A673 (cell line): ENCODE data around the gene LY6G5B.

Source experiments
- EZH2 ChIP-seq: fragments of 200-600 bp; sonication (generic); IDR thresholded peaks from 2 replicates; pipeline ENCODE4 v1.6.1; 2017; ENCODE audit warnings: borderline replicate concordance, low read depth, mild to moderate bottlenecking, mixed read lengths, antibody characterized with exemption, low read length; ENCODE audit not compliant: poor library complexity, severe bottlenecking
- TF ChIP-seq, protein P1 (sequence below): fragments of 300-800, 200-600 bp; sonication (generic); conservative IDR thresholded peaks from 2 replicates; pipeline ENCODE4 v1.5.1; 2017; ENCODE audit warnings: low read depth, mild to moderate bottlenecking, antibody characterized with exemption, low read length, moderate library complexity, mixed read lengths

DNA sequence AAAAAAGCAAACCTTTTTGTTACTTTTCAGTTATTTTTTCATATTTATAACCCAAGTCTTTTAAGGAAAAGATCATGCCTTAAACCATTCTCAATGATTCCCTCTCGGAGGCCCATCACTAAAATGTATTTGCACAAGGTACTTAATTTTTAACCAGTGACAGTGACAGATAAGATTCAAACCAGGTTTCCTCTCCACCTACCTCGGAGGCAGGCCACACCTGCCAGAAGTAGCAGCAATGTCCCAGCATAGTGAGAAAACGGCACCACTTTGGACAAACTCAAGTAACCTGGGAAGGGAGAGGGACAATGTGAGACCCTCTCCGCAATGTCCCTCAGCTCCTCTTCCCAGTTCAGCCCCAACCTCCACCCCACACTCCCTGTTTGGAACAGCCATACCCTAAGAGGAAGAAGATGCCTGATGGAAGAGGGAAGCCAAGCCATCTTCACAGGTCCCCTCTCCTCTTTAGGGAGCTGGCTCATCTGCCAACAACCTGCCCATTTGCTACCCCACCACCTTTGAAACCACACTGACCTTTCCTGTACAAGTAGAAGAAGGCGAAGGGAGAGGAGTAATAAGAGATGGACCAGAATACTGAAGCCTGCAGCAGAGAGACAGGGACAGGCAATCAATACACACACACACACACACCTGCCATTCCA is 31.1 kb downstream of the LY6G5B start:
- TF ChIP-seq, protein P1, sequence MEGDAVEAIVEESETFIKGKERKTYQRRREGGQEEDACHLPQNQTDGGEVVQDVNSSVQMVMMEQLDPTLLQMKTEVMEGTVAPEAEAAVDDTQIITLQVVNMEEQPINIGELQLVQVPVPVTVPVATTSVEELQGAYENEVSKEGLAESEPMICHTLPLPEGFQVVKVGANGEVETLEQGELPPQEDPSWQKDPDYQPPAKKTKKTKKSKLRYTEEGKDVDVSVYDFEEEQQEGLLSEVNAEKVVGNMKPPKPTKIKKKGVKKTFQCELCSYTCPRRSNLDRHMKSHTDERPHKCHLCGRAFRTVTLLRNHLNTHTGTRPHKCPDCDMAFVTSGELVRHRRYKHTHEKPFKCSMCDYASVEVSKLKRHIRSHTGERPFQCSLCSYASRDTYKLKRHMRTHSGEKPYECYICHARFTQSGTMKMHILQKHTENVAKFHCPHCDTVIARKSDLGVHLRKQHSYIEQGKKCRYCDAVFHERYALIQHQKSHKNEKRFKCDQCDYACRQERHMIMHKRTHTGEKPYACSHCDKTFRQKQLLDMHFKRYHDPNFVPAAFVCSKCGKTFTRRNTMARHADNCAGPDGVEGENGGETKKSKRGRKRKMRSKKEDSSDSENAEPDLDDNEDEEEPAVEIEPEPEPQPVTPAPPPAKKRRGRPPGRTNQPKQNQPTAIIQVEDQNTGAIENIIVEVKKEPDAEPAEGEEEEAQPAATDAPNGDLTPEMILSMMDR, result no peak
- TF ChIP-seq EZH2, result no peak
